Esophagus muscularis mucosa (tissue), 4 donors: ENCODE results near the gene ARHGDIB. TPM values are rescaled to one million over a fixed set of nuclear protein-coding genes. Genes with fewer than 3 reads are reported as not detected.

Source experiments
- DNase-seq: peaks from one replicate; pipeline ENCODE4 v3.0.0-alpha.2; 2017; ENCODE audit errors: extremely low spot score
- H3K27ac ChIP-seq, 4 donors: fragments of 200-600 bp; sonication (generic); replicated peaks in 1 of 4; 1 replicate in 3 of 4; 2 replicates in 1 of 4; pipeline ENCODE4 v1.5.1; 2016 to 2019; ENCODE audit warnings: mild to moderate bottlenecking in 1 of 4
- H3K27me3 ChIP-seq, 4 donors: fragments of 200-600 bp; sonication (generic); one replicate each; pipeline versions ENCODE4 v1.5.1 to v1.6.0; 2016 to 2019
- H3K36me3 ChIP-seq, 4 donors: fragments of 200-600 bp; sonication (generic); one replicate each; pipeline ENCODE4 v1.5.1; 2016 to 2019
- H3K4me1 ChIP-seq, 4 donors: fragments of 200-600 bp; sonication (generic); one replicate each; pipeline ENCODE4 v1.5.1; 2016 to 2019
- H3K4me3 ChIP-seq, 4 donors: fragments of 200-600 bp; sonication (generic); 1 replicate in 2 of 4; 2 replicates in 2 of 4; pipeline ENCODE4 v1.5.1; 2016 to 2019; ENCODE audit warnings: mild to moderate bottlenecking in 4 of 4, moderate library complexity in 1 of 4
- H3K9me3 ChIP-seq, 4 donors: fragments of 200-600 bp; sonication (generic); 1 replicate in 3 of 4; 2 replicates in 1 of 4; pipeline ENCODE4 v1.5.1; 2016 to 2019
- EP300 ChIP-seq: sonication (generic); formaldehyde crosslinking; IDR thresholded peaks from one replicate; pipeline ENCODE4 v1.6.1; 2017; ENCODE audit warnings: antibody characterized with exemption
- POLR2A ChIP-seq: fragments of 450-650 bp; IDR thresholded peaks from one replicate; pipeline ENCODE4 v1.6.1; 2017; ENCODE audit warnings: antibody characterized with exemption, moderate library complexity, mild to moderate bottlenecking, low read depth
- POLR2AphosphoS5 ChIP-seq, 2 donors: sonication (generic); formaldehyde crosslinking; IDR thresholded peaks; one replicate each; pipeline ENCODE4 v1.6.1; 2017; ENCODE audit warnings: antibody characterized with exemption in 2 of 2
- WGBS: methylation state at CpG from one replicate; pipeline ENCODE4 v1.1.5; 2018; 5-methylcytosine and 5-hydroxymethylcytosine counted together
- intact Hi-C: fragments of 100-400 bp; cut with DNase I; formaldehyde crosslinking; loops from one replicate; pipeline ENCODE4 v1.15.1; 2023
- total RNA-seq, 4 donors: library from RNA; depleted of rRNA; stranded (reverse); fragments of >200 nt; gene quantifications; one replicate each; pipeline versions ENCODE4 v1.1.0 to v1.2.1, GENCODE V29; 2016
- TF ChIP-seq, protein P1 (sequence below), 3 experiments: fragments of 200-600 bp in 2 of 3; fragments of 450-650 bp in 1 of 3; sonication (generic) in 2 of 3; IDR thresholded peaks; one replicate each; pipeline ENCODE4 v1.5.1; 2017 to 2019; ENCODE audit warnings: antibody characterized with exemption in 3 of 3, mild to moderate bottlenecking in 2 of 3, moderate library complexity in 1 of 3

ARHGDIB gene
- total RNA-seq, 4 donors from 2014 or later: 43.6 to 123 (median 84.5) TPM

DNA sequence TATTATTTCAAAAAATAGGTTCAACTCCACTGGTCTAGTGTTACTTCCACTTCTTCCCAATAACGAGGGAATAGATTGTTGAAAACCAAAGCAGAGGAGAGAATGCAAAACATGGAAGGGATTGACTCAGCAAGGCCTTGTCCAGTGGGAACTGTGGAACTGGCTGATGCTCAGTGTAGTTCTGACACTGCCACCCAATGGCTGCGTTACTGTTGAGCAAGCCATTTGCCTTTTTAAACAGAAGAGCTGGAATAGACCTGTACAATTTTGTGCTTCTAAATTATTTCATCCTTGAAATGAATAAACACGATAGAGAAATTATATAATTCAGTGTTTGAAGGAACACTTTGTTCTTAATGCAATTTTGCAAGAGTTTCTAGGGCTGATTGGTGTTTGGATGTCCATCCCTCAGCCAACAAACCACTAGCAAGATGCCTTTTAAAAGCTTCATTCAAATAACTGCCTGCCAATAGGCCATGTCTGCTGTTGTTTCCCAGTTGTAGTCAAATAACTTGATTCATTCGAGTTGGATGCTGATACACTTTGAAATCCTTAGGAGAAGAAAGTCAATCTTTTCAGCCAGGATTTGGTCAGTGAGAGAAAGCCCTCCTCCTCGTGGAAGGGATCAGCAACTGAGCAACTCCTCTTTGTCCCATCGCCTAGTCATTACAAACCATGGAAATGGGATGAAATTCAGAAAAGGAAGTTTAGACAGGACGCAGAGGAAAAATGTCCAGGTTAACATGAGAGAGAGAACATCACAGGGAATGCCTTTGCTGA lies 68.5 kb downstream of the ARHGDIB start:
- intact Hi-C loops: no loop called here
- Histone ChIP-seq H3K4me3 (peak overlapping the region in 1 of 4 donors; percentile 7), H3K27me3 (no peaks in the 10 kb centered on the region), H3K36me3 (no peaks in the 10 kb centered on the region), H3K4me1 (peaks cover 9 to 64% (median 52%) of the 10 kb centered on the region in 4 donors), H3K27ac (peak overlapping the region; percentile 74 to 82 (median 78)), H3K9me3 (no peaks in the 10 kb centered on the region)
- TF ChIP-seq POLR2A (no peak), POLR2AphosphoS5 (IDR thresholded peaks at IDR 0.05) (peak; percentile 59 to 70), EP300 (no peak)
- TF ChIP-seq, protein P1, sequence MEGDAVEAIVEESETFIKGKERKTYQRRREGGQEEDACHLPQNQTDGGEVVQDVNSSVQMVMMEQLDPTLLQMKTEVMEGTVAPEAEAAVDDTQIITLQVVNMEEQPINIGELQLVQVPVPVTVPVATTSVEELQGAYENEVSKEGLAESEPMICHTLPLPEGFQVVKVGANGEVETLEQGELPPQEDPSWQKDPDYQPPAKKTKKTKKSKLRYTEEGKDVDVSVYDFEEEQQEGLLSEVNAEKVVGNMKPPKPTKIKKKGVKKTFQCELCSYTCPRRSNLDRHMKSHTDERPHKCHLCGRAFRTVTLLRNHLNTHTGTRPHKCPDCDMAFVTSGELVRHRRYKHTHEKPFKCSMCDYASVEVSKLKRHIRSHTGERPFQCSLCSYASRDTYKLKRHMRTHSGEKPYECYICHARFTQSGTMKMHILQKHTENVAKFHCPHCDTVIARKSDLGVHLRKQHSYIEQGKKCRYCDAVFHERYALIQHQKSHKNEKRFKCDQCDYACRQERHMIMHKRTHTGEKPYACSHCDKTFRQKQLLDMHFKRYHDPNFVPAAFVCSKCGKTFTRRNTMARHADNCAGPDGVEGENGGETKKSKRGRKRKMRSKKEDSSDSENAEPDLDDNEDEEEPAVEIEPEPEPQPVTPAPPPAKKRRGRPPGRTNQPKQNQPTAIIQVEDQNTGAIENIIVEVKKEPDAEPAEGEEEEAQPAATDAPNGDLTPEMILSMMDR (IDR thresholded peaks at IDR 0.05): peak; percentile 15 to 31 (median 31)
- DNase-seq: no peak
- WGBS: 61% methylated on average over 7 of the region's 7 CpGs

Other genes starting within 250 kb of the ARHGDIB start
- gene WBP11, start 158.1 kb downstream of the ARHGDIB start, total RNA-seq: 10 to 100 TPM; 18.2 to 25.7 (median 19.1) TPM
- gene C12orf60, start 157.9 kb downstream of the ARHGDIB start, total RNA-seq: 1 to 10 TPM in 2 of 4 donors, under 1 TPM in 2; 0.66 to 2.1 (median 1.1) TPM
- under 1 TPM in 1 of 4 donors, not detected in 3; 0.23 TPM for gene SMCO3, start 147.4 kb downstream of the ARHGDIB start, total RNA-seq
- 1 to 10 TPM in 3 of 4 donors, under 1 TPM in 1; 0.83 to 2.7 (median 1.9) TPM for gene ART4, start 118.1 kb downstream of the ARHGDIB start, total RNA-seq
- 100 to 1,000 TPM; 604 to 929 (median 711) TPM for gene MGP, start 75.7 kb downstream of the ARHGDIB start, total RNA-seq
- 1 to 10 TPM in 1 of 4 donors, under 1 TPM in 2, not detected in 1; 0.33 to 1.0 (median 0.58) TPM for gene ERP27, start 23.1 kb downstream of the ARHGDIB start, total RNA-seq
- not detected for gene PDE6H, start 11.4 kb upstream of the ARHGDIB start, total RNA-seq